ENCODE results near the gene AGRP.
A peak's percentile ranks its signal among the peaks of the same experiment; 100 is the strongest.

AGRP gene, protein sequence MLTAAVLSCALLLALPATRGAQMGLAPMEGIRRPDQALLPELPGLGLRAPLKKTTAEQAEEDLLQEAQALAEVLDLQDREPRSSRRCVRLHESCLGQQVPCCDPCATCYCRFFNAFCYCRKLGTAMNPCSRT

DNA sequence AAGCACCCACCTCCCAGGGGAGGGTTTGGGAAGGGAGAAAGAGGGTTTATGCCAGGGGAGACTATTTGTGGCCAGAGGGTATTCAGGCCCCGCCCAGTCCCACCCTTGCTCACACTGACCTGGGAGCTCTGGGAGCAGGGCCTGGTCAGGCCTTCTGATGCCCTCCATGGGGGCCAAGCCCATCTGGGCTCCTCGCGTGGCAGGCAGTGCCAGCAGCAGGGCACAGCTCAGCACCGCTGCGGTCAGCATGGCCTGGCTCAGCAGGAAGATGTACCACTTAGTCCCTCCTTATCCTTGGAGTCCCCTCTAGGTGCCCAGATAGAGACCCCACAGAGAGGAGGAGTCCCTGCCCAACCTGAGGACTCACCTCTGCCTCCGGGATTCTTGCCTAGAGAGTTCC, at the start of gene AGRP:
TSS of gene AGRP (minus strand) at position 398 of the 400 bp plus-strand sequence. CDS start at position 249, 149 bp downstream.
- no peaks in the 10 kb centered on the region for H3K9me3 Mint-ChIP-seq
- H3K36me3 Mint-ChIP-seq: peaks cover 13% of the 10 kb centered on the region
- CTCF ChIA-PET: interaction anchor here (3.0 to 5.4 kb wide), 3 partner anchors 9 to 38 kb away, joined by 27 to 74 read pairs (median 61); no protein-coding TSS in a partner anchor
- no peaks in the 10 kb centered on the region for H3K27me3 Mint-ChIP-seq
- DNase-seq: no peak
- peak within 1 kb of the TSS; percentile 97 for H3K27ac Mint-ChIP-seq
- H3K4me1 Mint-ChIP-seq: peaks cover 43% of the 10 kb centered on the region
- H3K4me3 Mint-ChIP-seq: peak within 1 kb of the TSS; percentile 94

DNA sequence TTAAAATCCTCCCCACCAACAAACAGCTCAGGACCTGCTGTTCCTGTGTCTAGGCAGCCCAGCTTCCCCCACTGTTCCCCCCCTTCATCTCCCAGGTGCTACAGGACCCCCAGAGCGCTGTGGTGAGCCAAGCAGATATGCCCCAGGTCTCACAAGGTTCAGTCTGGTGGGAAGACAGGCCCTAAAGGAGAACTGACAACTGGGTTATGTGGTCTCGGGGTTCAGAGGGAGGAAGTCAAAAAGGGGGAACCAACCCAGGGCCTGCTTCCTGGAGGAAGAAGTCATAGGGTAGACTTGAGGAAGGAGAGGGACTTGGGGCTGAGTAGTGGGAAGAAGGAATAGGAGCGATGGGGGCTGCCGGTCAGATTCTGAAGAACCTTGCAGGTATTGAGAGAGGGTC, 47.9 kb upstream of the AGRP start:
- CTCF ChIA-PET: interaction anchor here (1.0 to 5.1 kb wide), 3 partner anchors 10 to 17 kb away, joined by 3 to 35 read pairs (median 6); no protein-coding TSS in a partner anchor
- Mint-ChIP-seq H3K27ac (no peak overlapping the region), H3K36me3 (no peaks in the 10 kb centered on the region), H3K27me3 (peaks cover 97% of the 10 kb centered on the region), H3K9me3 (no peaks in the 10 kb centered on the region), H3K4me1 (peaks cover 30% of the 10 kb centered on the region), H3K4me3 (no peak overlapping the region)
- DNase-seq: no peak

DNA sequence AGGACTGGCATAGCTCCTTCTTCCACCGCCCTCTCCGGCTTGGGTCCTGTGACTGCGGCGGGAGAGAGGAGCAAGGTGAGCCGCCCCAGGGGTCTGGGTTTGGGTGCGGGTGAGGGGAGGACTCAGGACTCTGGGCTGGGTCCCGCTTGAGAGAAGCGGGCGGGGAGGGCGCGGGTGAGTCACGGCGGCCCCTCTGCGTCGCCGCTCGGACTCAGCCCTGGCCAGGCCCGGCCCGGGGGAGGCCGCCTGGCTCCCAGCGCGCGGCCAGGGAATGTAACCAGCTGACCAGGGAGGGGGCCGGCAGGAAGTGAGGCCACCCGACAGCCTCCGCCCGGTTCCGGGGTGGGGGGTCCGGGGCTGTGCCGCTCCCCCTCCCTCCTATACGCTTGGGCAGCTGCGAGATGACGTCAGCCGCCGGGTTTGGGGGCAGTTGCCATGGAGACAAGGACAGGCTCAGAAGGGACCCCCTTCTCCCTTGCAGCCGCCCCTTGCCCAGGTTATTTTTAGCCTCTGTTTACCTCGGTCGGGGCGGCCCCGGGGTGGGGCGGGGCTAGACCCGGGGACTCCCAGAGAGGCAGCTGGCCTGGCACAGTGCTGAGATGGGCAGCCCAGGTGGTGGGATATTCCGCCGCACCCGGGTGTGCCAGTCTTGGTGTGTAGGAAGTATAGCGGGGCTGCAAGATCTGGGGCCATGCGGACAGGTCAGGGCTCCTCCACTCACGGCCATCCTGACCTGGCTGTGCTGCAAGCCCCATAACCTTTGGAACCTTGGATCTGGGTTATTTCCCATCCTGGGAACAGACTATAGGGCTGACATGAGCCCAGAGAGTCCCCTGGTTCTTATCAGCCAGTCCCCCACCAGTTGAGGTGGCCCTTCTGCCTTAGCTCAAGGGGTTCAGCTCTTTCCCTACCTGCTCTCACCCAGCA, 46.9 kb upstream of the AGRP start:
- Mint-ChIP-seq H3K4me1 (peaks cover 29% of the 10 kb centered on the region), H3K27ac (no peak overlapping the region), H3K9me3 (no peaks in the 10 kb centered on the region), H3K36me3 (no peaks in the 10 kb centered on the region), H3K4me3 (peak overlapping the region; percentile 60), H3K27me3 (peaks cover 97% of the 10 kb centered on the region)
- DNase-seq: peak; percentile 55
- CTCF ChIA-PET: interaction anchor here (1.0 to 5.1 kb wide), 3 partner anchors 9 to 16 kb away, joined by 3 to 35 read pairs (median 6); no protein-coding TSS in a partner anchor

DNA sequence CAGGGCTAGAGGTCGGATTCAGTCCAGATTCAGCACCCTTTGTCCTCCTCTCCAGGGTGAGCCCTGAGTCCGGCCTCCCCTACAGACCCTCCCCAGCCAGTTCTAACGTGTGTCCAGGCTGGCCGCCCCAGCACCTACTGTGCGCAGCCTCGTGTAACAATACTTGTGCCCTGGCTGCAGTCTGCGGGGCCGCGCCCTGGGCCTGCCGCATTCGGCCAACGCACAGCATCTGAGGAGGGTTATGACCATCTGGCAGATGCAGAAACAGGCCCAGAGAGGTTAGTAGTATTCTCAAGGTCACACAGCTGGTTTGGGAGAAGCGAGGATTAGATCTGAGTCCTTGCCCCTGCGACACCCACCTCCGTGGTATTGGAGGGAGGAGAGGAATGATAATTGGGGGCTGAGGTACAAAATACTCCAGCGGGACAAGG, 46.2 kb upstream of the AGRP start:
- H3K36me3 Mint-ChIP-seq: no peaks in the 10 kb centered on the region
- CTCF ChIA-PET: interaction anchor here (1.0 to 5.1 kb wide), 4 partner anchors 9 to 140 kb away, joined by 3 to 35 read pairs (median 4); no protein-coding TSS in a partner anchor
- peaks cover 97% of the 10 kb centered on the region for H3K27me3 Mint-ChIP-seq
- H3K4me1 Mint-ChIP-seq: peaks cover 29% of the 10 kb centered on the region
- H3K4me3 Mint-ChIP-seq: peak overlapping the region; percentile 60
- H3K27ac Mint-ChIP-seq: no peak overlapping the region
- no peak for DNase-seq
- H3K9me3 Mint-ChIP-seq: no peaks in the 10 kb centered on the region

DNA sequence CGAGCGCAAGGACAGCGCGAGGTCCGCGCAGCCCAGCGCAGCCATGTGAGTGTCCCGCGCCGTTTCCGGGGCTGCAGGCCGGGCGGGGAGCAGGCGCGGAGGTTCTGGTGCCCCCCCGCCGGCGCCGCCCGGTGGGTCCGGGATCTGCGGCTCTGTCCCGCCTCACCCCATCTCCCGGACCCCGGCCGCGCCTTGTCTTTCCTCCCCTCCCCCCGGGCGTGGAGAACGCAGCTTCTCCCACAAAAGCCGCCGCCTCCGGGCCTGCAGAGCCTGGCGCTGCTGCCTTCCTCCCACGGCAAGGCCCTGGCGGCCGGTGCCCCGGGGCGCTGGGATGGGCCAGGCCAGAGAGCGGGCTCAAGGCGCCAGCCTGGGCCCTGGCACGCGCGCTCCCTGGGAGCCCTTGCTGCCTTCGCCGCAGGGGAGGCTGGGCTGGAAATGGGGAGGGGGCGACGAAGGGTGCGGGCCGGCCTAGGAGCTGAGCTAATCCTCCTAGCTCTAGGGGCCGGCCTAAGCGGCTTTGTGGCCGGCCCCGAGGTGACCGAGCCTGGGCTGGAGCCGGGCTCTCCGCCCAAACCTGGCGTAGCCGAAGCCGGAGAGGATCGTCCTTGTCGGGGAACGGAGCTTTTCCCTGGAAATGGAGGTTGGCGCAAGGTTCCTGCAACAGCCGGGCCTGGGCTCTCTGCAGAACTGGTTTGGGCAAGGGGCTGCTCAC, 45.7 kb upstream of the AGRP start:
- CTCF ChIA-PET: interaction anchor here (1.0 to 5.1 kb wide), 4 partner anchors 8 to 140 kb away, joined by 3 to 35 read pairs (median 4); no protein-coding TSS in a partner anchor
- H3K4me3 Mint-ChIP-seq: peak overlapping the region; percentile 60
- peak; percentile 57 for DNase-seq
- no peak overlapping the region for H3K27ac Mint-ChIP-seq
- peaks cover 97% of the 10 kb centered on the region for H3K27me3 Mint-ChIP-seq
- peaks cover 26% of the 10 kb centered on the region for H3K4me1 Mint-ChIP-seq
- H3K36me3 Mint-ChIP-seq: no peaks in the 10 kb centered on the region
- no peaks in the 10 kb centered on the region for H3K9me3 Mint-ChIP-seq

DNA sequence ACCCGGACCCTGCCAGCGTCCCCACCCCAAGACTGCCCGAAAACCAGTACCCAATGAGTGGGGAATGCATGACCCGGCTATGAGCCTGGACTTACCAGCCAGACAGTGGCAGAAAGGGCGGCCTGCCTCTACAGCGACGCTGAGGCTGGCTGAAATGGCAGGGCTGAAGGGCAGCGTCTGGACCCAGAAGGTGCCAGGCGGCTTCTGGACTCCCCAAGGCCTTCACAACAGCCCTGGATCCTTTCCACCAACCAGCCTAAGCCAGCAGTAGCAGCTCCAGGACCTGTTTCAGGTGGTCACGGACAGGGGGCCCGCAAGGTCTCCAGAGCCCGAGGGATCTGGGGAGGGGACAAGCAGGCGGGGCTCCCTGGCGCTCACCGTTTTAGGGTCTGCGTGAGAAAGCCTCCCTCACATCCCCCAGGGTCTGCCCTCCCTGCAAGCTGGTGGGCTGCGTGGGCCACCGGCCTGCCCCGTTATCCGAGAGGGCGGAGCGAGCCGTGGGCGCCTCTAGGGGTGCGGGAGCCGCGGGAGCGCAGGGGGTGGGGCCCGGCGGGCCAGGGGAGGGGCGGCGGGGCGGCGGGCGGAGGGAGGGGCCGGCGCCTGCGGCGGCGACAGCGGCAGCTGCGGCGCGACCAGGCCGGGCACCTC, 45.0 kb upstream of the AGRP start, which contains the start of gene RIPOR1:
TSS of gene RIPOR1 (plus strand) at position 608 of the 648 bp plus-strand sequence. CDS start 9,618 bp downstream, outside the sequence.
- H3K27me3 Mint-ChIP-seq: peaks cover 90% of the 10 kb centered on the region
- no peaks in the 10 kb centered on the region for H3K36me3 Mint-ChIP-seq
- H3K9me3 Mint-ChIP-seq: no peaks in the 10 kb centered on the region
- DNase-seq: peak; percentile 70
- peaks cover 26% of the 10 kb centered on the region for H3K4me1 Mint-ChIP-seq
- peak within 1 kb of the TSS; percentile 60 for H3K4me3 Mint-ChIP-seq
- no peak within 1 kb of the TSS for H3K27ac Mint-ChIP-seq
- CTCF ChIA-PET: interaction anchor here (1.5 to 5.1 kb wide), 2 partner anchors 7 to 19 kb away, joined by 5 to 35 read pairs; no protein-coding TSS in a partner anchor

DNA sequence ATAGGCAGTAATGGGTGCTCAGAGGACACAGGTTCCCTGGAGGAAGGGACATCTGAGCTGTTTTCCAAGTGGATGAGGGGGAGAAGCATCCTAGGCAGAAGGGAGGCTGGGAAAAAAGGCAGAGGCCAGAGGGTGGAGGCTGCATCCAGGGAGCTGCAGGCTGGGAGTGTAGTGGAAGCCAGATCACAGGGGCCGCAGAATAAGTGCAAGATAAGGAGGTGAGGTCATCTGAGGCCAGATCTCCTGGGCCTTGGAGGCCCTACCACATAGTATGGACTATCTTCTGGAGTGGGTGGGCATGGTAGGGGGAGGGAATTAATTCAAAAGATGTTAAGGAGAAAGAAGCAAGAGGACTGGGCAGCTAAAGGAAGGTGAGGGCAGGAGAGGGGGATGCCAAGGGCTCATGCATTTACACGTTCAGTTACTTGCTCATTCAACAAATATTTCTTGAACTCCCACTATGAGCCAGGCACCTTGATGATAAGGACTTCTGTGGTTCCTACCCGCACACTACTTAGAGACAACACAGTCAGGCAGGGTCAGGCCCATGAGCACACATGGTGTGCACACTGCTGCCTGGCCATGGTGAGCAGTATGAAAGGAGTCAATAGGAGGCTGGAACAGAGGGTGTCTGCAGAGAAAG, 42.9 kb upstream of the AGRP start:
- Mint-ChIP-seq H3K36me3 (no peaks in the 10 kb centered on the region), H3K27ac (no peak overlapping the region), H3K4me3 (no peak overlapping the region), H3K4me1 (peaks cover 36% of the 10 kb centered on the region), H3K27me3 (peaks cover 82% of the 10 kb centered on the region), H3K9me3 (no peaks in the 10 kb centered on the region)
- no peak for DNase-seq
- CTCF ChIA-PET: interaction anchor here (1.0 to 8.1 kb wide), 7 partner anchors 9 to 289 kb away, joined by 3 to 151 read pairs (median 4); partner anchors contain the start of genes C16orf86, CARMIL2 and ENKD1

DNA sequence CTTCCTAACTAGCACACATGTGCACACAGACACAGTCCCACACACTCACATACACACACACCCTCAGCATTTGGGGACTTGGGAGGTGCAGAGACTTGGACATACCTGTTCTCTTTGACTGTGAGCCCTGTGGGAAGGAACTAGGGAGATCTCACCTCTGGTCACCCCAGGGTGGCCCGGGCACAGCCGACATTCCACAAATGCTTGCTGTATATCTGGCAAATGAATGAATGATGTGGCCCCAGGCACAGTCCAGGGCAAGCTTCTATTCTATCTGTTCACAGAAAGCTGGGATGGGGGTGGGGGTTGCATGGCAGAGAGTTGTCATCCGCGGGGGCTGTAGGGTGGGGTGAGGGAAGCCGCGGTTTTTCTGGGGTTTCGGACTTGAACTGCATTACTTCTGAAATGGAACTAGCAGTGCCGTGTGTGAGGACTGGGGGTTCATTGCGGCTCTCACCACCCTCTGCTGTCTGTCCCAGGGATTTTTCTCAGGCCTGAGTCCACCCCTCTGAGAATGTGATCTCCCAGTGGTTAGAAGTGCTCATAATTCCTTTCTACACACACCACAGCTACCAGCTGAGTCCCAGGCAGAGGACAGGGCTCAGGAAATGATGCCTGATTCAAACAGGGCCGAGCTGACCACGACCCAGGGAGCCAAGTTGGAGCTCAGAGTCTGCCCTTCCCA, 42.0 kb upstream of the AGRP start:
- H3K4me3 Mint-ChIP-seq: no peak overlapping the region
- H3K27ac Mint-ChIP-seq: no peak overlapping the region
- CTCF ChIA-PET: interaction anchor here (0.7 to 8.1 kb wide), 9 partner anchors 11 to 290 kb away, joined by 3 to 151 read pairs (median 4); partner anchors contain the start of genes C16orf86, CARMIL2 and ENKD1
- H3K36me3 Mint-ChIP-seq: no peaks in the 10 kb centered on the region
- H3K9me3 Mint-ChIP-seq: no peaks in the 10 kb centered on the region
- peaks cover 36% of the 10 kb centered on the region for H3K4me1 Mint-ChIP-seq
- no peak for DNase-seq
- H3K27me3 Mint-ChIP-seq: peaks cover 80% of the 10 kb centered on the region

DNA sequence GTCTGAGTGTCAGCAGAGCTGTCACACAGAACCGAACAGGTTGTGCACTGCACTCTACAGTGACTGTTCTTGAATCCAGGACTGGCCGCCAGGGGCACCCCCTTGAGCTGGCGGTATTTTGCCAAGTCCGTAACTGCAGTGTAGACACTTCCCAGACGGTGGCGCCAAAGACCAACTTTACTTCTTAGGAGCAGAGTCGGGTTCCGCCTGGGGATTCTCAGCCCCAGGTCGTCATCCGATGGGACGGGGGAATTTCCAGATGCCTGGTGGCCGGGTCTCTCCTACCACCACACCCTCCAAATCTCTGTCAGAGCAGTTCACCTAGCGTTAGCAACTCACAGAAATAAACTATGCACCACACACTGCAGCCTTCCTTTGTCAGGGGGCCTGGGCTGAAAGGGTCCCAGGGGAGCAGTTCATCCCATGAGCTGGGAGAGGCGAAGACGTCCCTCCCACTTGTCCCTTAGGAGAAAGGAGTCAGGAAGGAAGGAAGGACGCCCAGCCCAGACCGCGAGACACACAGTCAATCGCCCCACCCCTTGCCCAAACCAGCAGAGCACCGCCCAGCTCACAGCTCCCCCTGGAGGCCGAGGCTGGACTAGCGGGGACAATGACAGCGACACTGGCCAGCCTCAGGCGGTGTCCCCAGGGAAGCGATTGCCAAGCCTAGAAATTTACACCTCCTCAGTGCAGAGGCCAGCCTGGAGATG, 37.9 kb upstream of the AGRP start:
- Mint-ChIP-seq H3K27ac (peak overlapping the region; percentile 97), H3K9me3 (no peaks in the 10 kb centered on the region), H3K4me1 (peaks cover 50% of the 10 kb centered on the region), H3K4me3 (peak overlapping the region; percentile 81), H3K36me3 (no peaks in the 10 kb centered on the region), H3K27me3 (peaks cover 65% of the 10 kb centered on the region)
- CTCF ChIA-PET: interaction anchor here (0.5 to 8.1 kb wide), 57 partner anchors 9 to 544 kb away, joined by 3 to 151 read pairs (median 4); partner anchors contain the start of genes ACD, ATP6V0D1, B3GNT9 and C16orf86
- DNase-seq: peak; percentile 99

DNA sequence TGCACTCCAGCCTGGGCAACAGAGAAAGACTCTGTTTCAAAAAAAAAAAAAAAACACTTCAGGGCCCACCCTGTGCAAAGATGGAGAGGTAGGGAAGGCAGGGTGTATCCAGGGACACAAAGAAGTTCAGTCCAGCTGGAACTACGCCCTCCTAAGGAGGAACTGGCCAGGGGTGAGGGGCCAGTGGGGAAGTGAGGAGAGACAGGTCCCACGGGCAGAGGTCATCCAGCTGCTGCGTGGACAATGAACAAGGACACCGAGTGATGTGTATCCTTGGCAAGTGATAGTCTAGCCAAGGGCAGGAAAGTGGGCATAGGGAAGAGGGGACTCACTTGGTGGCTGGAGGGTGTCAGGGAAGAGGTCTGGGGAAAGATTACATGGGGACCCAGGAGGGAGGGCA, 35.9 kb upstream of the AGRP start:
- Mint-ChIP-seq H3K9me3 (no peaks in the 10 kb centered on the region), H3K4me3 (no peak overlapping the region), H3K27ac (peak overlapping the region; percentile 72), H3K36me3 (no peaks in the 10 kb centered on the region), H3K27me3 (peaks cover 45% of the 10 kb centered on the region), H3K4me1 (peaks cover 62% of the 10 kb centered on the region)
- CTCF ChIA-PET: interaction anchor here (2.5 to 8.1 kb wide), 4 partner anchors 18 to 148 kb away, joined by 27 to 151 read pairs (median 64); partner anchors contain the start of genes ACD, C16orf86, CARMIL2 and ENKD1
- DNase-seq: no peak

DNA sequence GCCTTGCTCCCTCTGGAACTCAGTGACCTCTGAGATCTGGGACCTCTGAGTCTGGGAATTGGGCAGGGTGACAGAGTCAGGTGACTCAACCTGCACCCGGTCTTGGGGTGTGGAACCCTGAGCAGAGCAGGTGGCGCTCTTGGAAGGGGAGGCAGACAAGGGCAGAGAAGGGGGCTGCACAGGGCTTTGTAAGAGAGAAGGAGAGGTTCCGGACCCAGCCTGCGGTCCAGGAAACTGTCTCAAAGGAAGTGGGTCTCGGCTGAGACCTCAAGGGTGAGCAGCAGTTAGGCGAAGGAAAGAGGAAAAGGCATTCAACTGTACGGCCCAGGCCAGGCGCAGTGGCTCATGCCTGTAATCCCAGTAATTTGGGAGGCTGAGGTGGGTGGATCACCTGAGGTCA, 35.3 kb upstream of the AGRP start:
- no peak overlapping the region for H3K27ac Mint-ChIP-seq
- H3K4me1 Mint-ChIP-seq: peaks cover 66% of the 10 kb centered on the region

More for the DNA sequence above, 35.3 kb upstream of the AGRP start:
- Mint-ChIP-seq H3K4me3 (no peak overlapping the region), H3K9me3 (no peaks in the 10 kb centered on the region), H3K36me3 (no peaks in the 10 kb centered on the region), H3K27me3 (peaks cover 44% of the 10 kb centered on the region)
- no peak for DNase-seq
- CTCF ChIA-PET: interaction anchor here (4.1 to 8.1 kb wide), 3 partner anchors 18 to 148 kb away, joined by 51 to 151 read pairs (median 76); partner anchors contain the start of genes C16orf86, CARMIL2 and ENKD1

All from activated naive CD4-positive, alpha-beta T cell treated with anti-CD3 and anti-CD28 coated beads, Interleukin-2, amount 10 ng/mL, durations not matched to agents 7 days and 5 days (primary cell).